ENCODE results near the gene NXPH3.
"Not testable (repeated sequence)": the region's sequence is repeated elsewhere in the genome, so short reads cannot be mapped to it uniquely, and the experiment has no call there.

NXPH3 gene

GRCh38 chr17:49554694-49555494 is 20.8 kb upstream of the NXPH3 start:
- DNase-seq, result no peak

GRCh38 chr17:49555495-49556222 is 20.0 kb upstream of the NXPH3 start:
- no peak for DNase-seq

GRCh38 chr17:49556223-49556943 is 19.3 kb upstream of the NXPH3 start:
- no peak for DNase-seq

- no peak for DNase-seq
These were observed 18.2 kb upstream of the NXPH3 start for GRCh38 chr17:49557312-49558024.

- DNase-seq, result no peak
These were observed 11.0 kb upstream of the NXPH3 start for GRCh38 chr17:49564638-49565037.

- no peak for DNase-seq
These were observed 9.7 kb upstream of the NXPH3 start for GRCh38 chr17:49565948-49566491.

- DNase-seq, result no peak
These were observed 9.0 kb upstream of the NXPH3 start for GRCh38 chr17:49566668-49567071.

GRCh38 chr17:49567104-49567521 is 8.6 kb upstream of the NXPH3 start:
- no peak for DNase-seq

GRCh38 chr17:49567871-49568694 is 7.6 kb upstream of the NXPH3 start:
- DNase-seq, result no peak

GRCh38 chr17:49568695-49569047 is 7.0 kb upstream of the NXPH3 start:
- DNase-seq, result not testable (repeated sequence)

GRCh38 chr17:49570540-49571242 is 5.0 kb upstream of the NXPH3 start:
- DNase-seq, result no peak

- no peak for DNase-seq
These were observed 4.4 kb upstream of the NXPH3 start for GRCh38 chr17:49571283-49571682.

GRCh38 chr17:49571764-49572163 is 3.9 kb upstream of the NXPH3 start:
- no peak for DNase-seq

- DNase-seq, result no peak
These were observed 3.4 kb upstream of the NXPH3 start for GRCh38 chr17:49572226-49572625.

GRCh38 chr17:49572806-49573420 is 2.8 kb upstream of the NXPH3 start:
- DNase-seq, result no peak

GRCh38 chr17:49573510-49574322 is 2.0 kb upstream of the NXPH3 start:
- DNase-seq, result no peak

- no peak for DNase-seq
These were observed 1.3 kb upstream of the NXPH3 start for GRCh38 chr17:49574323-49574781.

- DNase-seq, result no peak
These were observed 559 bp upstream of the NXPH3 start for GRCh38 chr17:49574945-49575678.
